SU-DHL-6 (cell line): ENCODE results near the gene ARID5B.

Experiments used
- H2AFZ ChIP-seq: fragments of 200-600 bp; sonication (generic); 2 replicates; pipeline ENCODE4 v1.6.1; 2014; ENCODE audit warnings: low read depth, mild to moderate bottlenecking, moderate library complexity, mixed read lengths, antibody characterized with exemption, low read length; ENCODE audit not compliant: severe bottlenecking
- H3F3A ChIP-seq: fragments of 200-600 bp; shearing (Covaris generic); 2 replicates; pipeline ENCODE4 v1.6.0; 2016; ENCODE audit warnings: antibody characterized with exemption, mild to moderate bottlenecking; ENCODE audit not compliant: insufficient read depth
- H3K27ac ChIP-seq: fragments of 200-600 bp; sonication (generic); 2 replicates; pipeline ENCODE4 v1.5.1; 2016; ENCODE audit warnings: low read depth, mild to moderate bottlenecking, low read length, moderate library complexity, mixed read lengths
- H3K27me3 ChIP-seq: fragments of 200-600 bp; sonication (generic), shearing (Covaris generic); 2 replicates; pipeline ENCODE4 v1.6.0; 2014; ENCODE audit warnings: mild to moderate bottlenecking, low read length
- H3K36me3 ChIP-seq: fragments of 200-600 bp; sonication (generic); 2 replicates; pipeline ENCODE4 v1.6.1; 2014; ENCODE audit warnings: mild to moderate bottlenecking, low read length, mixed read lengths
- H3K4me2 ChIP-seq: fragments of 300-600, 200-600 bp; shearing (Covaris generic), sonication (generic); 2 replicates; pipeline ENCODE4 v1.6.0; 2014; ENCODE audit warnings: low read length, low read depth, mild to moderate bottlenecking; ENCODE audit not compliant: poor library complexity, severe bottlenecking
- H3K4me3 ChIP-seq: fragments of 200-600 bp; sonication (generic); 2 replicates; pipeline ENCODE4 v1.5.1; 2014; ENCODE audit warnings: antibody characterized with exemption, low read length, mild to moderate bottlenecking, mixed read lengths; ENCODE audit not compliant: insufficient read depth, poor library complexity, severe bottlenecking
- H3K79me2 ChIP-seq: fragments of 200-600 bp; sonication (generic); 2 replicates; pipeline ENCODE4 v1.6.1; 2014; ENCODE audit warnings: mild to moderate bottlenecking, low read length, moderate library complexity; ENCODE audit not compliant: insufficient read depth
- H3K9ac ChIP-seq: fragments of 200-600 bp; sonication (generic); 2 replicates; pipeline ENCODE4 v1.7.0; 2014; ENCODE audit warnings: mild to moderate bottlenecking, low read length
- H3K9me2 ChIP-seq: fragments of 200-600 bp; sonication (generic); replicated peaks from 2 replicates; pipeline ENCODE4 v1.6.1; 2014; ENCODE audit warnings: low read length; ENCODE audit not compliant: insufficient read depth
- H3K9me3 ChIP-seq: fragments of 200-600 bp; sonication (generic); 2 replicates; pipeline ENCODE4 v1.6.1; 2014; ENCODE audit warnings: low read length, mixed read lengths; ENCODE audit not compliant: insufficient read depth
- H4K20me1 ChIP-seq: fragments of 200-600 bp; sonication (generic); 2 replicates; pipeline ENCODE4 v1.6.1; 2014; ENCODE audit warnings: low read depth, mild to moderate bottlenecking, antibody characterized with exemption, low read length, moderate library complexity, mixed read lengths
- EZH2phosphoT487 ChIP-seq: fragments of 200-600 bp; sonication (generic), shearing (Covaris generic); conservative IDR thresholded peaks from 2 replicates; pipeline ENCODE4 v1.6.1; 2018; ENCODE audit warnings: mild to moderate bottlenecking, antibody characterized with exemption, low read length, moderate library complexity, mixed read lengths
- TF ChIP-seq, protein P1 (sequence below): fragments of 200-600 bp; sonication (generic); IDR thresholded peaks from one replicate; pipeline ENCODE4 v1.5.1; 2017; ENCODE audit warnings: antibody characterized with exemption, mild to moderate bottlenecking, low read length, moderate library complexity; ENCODE audit not compliant: insufficient read depth, poor library complexity, severe bottlenecking

Gene ARID5B

DNA sequence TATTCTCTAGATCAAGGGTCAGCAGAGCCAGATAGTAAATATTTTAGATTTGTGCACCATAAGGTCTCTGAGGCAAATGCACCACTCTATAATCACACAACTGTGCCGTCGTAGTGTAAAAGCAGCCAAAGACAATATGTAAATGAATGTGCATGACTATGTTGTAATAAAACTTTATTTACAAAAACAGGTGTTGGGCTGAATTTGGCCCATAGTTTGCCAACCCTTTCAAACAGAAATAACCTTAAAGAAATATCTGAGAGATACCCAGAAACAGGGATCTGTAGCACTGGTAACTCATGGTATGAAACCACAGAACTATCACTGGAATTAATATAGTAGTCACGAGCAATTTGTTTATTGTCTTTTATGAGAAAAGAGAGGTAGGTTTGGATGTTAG, 86.0 kb downstream of the ARID5B start:
- TF ChIP-seq, protein P1, sequence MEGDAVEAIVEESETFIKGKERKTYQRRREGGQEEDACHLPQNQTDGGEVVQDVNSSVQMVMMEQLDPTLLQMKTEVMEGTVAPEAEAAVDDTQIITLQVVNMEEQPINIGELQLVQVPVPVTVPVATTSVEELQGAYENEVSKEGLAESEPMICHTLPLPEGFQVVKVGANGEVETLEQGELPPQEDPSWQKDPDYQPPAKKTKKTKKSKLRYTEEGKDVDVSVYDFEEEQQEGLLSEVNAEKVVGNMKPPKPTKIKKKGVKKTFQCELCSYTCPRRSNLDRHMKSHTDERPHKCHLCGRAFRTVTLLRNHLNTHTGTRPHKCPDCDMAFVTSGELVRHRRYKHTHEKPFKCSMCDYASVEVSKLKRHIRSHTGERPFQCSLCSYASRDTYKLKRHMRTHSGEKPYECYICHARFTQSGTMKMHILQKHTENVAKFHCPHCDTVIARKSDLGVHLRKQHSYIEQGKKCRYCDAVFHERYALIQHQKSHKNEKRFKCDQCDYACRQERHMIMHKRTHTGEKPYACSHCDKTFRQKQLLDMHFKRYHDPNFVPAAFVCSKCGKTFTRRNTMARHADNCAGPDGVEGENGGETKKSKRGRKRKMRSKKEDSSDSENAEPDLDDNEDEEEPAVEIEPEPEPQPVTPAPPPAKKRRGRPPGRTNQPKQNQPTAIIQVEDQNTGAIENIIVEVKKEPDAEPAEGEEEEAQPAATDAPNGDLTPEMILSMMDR, result no peak
- no peak for TF ChIP-seq EZH2phosphoT487
- Histone ChIP-seq H4K20me1 (no peaks in the 10 kb centered on the region), H3F3A (peaks cover 66% of the 10 kb centered on the region), H3K4me2 (peak overlapping the region; percentile 80), H3K9ac (peak overlapping the region; percentile 51), H3K79me2 (peaks cover 76% of the 10 kb centered on the region), H3K9me2 (no peaks in the 10 kb centered on the region), H3K4me3 (peak overlapping the region; percentile 16), H3K27ac (peak overlapping the region; percentile 99), H3K27me3 (no peaks in the 10 kb centered on the region), H3K9me3 (no peaks in the 10 kb centered on the region), H3K36me3 (no peaks in the 10 kb centered on the region), H2AFZ (no peak overlapping the region)

DNA sequence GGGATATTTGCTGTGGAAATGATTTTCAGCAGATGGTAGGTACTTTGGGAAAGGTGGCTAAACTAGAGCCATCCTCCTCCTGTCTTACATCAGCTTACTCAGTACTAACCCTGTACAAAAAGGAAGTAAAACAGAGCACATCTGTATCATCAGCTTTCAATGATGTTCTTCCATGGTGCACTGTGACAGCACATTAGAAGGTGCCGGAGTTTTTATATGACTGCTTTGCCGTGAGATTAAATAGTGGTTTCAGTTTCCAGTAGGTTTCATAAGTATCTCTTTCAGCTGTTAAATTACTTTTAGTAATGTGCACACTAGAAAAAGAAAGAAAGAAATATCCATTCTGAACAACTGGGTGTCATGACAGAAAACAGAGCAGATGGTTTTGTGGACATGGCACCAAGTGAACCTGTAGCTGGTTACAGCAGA, 86.5 kb downstream of the ARID5B start:
- peak overlapping the region; percentile 51 for H3K9ac ChIP-seq
- TF ChIP-seq, protein P1, result no peak
- TF ChIP-seq EZH2phosphoT487, result no peak
- H2AFZ ChIP-seq, result no peak overlapping the region
- H3K4me2 ChIP-seq, result peak overlapping the region; percentile 80
- H4K20me1 ChIP-seq, result no peaks in the 10 kb centered on the region
- peaks cover 66% of the 10 kb centered on the region for H3F3A ChIP-seq
- H3K27me3 ChIP-seq, result no peaks in the 10 kb centered on the region
- H3K27ac ChIP-seq, result peak overlapping the region; percentile 99
- H3K9me3 ChIP-seq, result no peaks in the 10 kb centered on the region
- H3K36me3 ChIP-seq, result no peaks in the 10 kb centered on the region
- no peaks in the 10 kb centered on the region for H3K9me2 ChIP-seq
- peak overlapping the region; percentile 16 for H3K4me3 ChIP-seq
- H3K79me2 ChIP-seq, result peaks cover 74% of the 10 kb centered on the region

DNA sequence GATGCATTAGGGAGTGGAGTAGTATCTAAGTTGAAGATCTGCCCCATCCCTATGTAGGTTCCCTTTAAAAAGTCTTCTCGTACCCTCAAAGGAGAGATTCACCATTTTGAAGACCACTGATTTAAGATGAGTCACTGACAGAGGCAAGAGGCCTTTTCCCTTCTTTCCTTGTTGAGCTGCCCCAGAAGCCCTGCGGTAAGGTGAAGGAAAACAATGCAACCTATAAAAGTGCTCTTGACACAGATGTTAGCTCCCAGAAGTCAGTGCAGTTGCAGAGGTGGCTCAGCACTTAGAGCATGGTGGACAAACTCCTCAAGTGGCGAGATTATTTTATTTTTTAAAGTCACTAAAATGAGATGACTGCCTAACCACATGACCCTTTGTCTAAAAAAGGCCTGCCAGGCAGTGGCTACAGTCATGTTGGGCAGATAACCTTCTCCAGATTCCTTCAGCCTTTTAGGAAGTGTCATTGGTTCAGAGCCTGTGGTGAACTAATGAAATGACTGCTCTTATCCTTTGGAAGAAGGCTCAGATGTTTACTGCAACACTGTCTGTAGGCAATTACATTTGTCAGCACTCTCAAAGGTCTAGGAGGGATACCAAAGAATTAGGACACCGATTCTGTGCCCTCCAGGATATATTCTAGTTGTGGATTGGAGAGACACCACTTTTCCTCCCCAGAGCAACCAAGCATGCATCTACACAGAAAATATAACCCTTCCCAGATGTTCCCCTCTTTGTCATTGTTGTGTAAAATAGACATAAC, 88.7 kb downstream of the ARID5B start:
- TF ChIP-seq, protein P1, result no peak
- no peak for TF ChIP-seq EZH2phosphoT487
- peak overlapping the region; percentile 80 for H3K4me2 ChIP-seq
- H3K36me3 ChIP-seq, result no peaks in the 10 kb centered on the region
- no peak overlapping the region for H3K4me3 ChIP-seq
- peaks cover 77% of the 10 kb centered on the region for H3K79me2 ChIP-seq
- no peak overlapping the region for H2AFZ ChIP-seq
- H3K27me3 ChIP-seq, result no peaks in the 10 kb centered on the region
- no peaks in the 10 kb centered on the region for H3K9me2 ChIP-seq
- H3K27ac ChIP-seq, result peak overlapping the region; percentile 99
- H3K9me3 ChIP-seq, result no peaks in the 10 kb centered on the region
- 0 out of 2 replicates have a peak overlapping the region, but pooled peaks have one; percentile 5 for H3K9ac ChIP-seq
- peaks cover 76% of the 10 kb centered on the region for H3F3A ChIP-seq
- no peaks in the 10 kb centered on the region for H4K20me1 ChIP-seq
